Transverse colon (tissue), 4 donors: ENCODE results near the gene RPS10. TPM values are rescaled to one million over a fixed set of nuclear protein-coding genes. Genes with fewer than 3 reads are reported as not detected.

ENCODE experiments used
- DNase-seq: peaks from one replicate; pipeline ENCODE4 v3.0.0-alpha.2; 2019
- H3K27ac ChIP-seq, 4 donors: fragments of 200-600 bp; sonication (generic); 2 replicates each; pipeline ENCODE4 v1.5.1; 2016 to 2018; ENCODE audit warnings: inconsistent platforms in 4 of 4
- H3K27me3 ChIP-seq: fragments of 200-600 bp; sonication (generic); 2 replicates; pipeline ENCODE4 v1.5.1; 2017; ENCODE audit warnings: inconsistent platforms
- H3K36me3 ChIP-seq, 4 donors: fragments of 200-600 bp; sonication (generic); 2 replicates each; pipeline ENCODE4 v1.5.1; 2017 to 2019; ENCODE audit warnings: inconsistent platforms in 4 of 4
- H3K4me1 ChIP-seq, 4 donors: fragments of 200-600 bp; sonication (generic); 2 replicates each; pipeline ENCODE4 v1.5.1; 2017 to 2020; ENCODE audit warnings: inconsistent platforms in 4 of 4
- H3K4me3 ChIP-seq, 4 donors: fragments of 200-600 bp; sonication (generic); 1 replicate in 1 of 4; 2 replicates in 3 of 4; pipeline versions ENCODE4 v1.5.1 to v1.6.1; 2017 to 2019; ENCODE audit warnings: inconsistent platforms in 4 of 4
- H3K9me3 ChIP-seq, 2 donors: fragments of 200-600 bp; sonication (generic); 2 replicates each; pipeline ENCODE4 v1.5.1; 2017 to 2019; ENCODE audit warnings: inconsistent platforms in 2 of 2
- CTCF ChIP-seq, 5 experiments: fragments of 200-600 bp in 3 of 5; fragments of 450-650 bp in 2 of 5; sonication (generic) in 3 of 5; IDR thresholded peaks; 1 replicate in 2 of 5; 2 replicates in 3 of 5; pipeline ENCODE4 v1.5.1; 2016 to 2017; ENCODE audit warnings: antibody characterized with exemption in 5 of 5, inconsistent platforms in 3 of 5, mild to moderate bottlenecking in 2 of 5, moderate library complexity in 1 of 5
- EP300 ChIP-seq: sonication (generic); formaldehyde crosslinking; IDR thresholded peaks from one replicate; pipeline ENCODE4 v1.6.1; 2017; ENCODE audit warnings: antibody characterized with exemption, low read depth
- POLR2A ChIP-seq: fragments of 450-650 bp; IDR thresholded peaks from one replicate; pipeline ENCODE4 v1.6.1; 2016; ENCODE audit warnings: antibody characterized with exemption, mild to moderate bottlenecking, moderate library complexity
- POLR2AphosphoS5 ChIP-seq, 3 donors: sonication (generic); formaldehyde crosslinking; IDR thresholded peaks; one replicate each; pipeline ENCODE4 v1.6.1; 2016; ENCODE audit warnings: antibody characterized with exemption in 3 of 3
- WGBS, 2 donors: methylation state at CpG; one replicate each; pipeline ENCODE4 v1.1.5; 2018; ENCODE audit warnings: low coverage in 1 of 2; 5-methylcytosine and 5-hydroxymethylcytosine counted together
- in situ Hi-C, 4 donors: fragments of 200-750 bp; cut with MboI; loops; one replicate each; pipeline versions ENCODE4 v1.15.0 to v1.15.1; 2017; ENCODE audit warnings: low sequenced_read_pairs in 3 of 4, low pct_ligation_motif_present in 1 of 4, low pct_unique_long_range_greater_than_20kb in 1 of 4
- intact Hi-C: fragments of 100-400 bp; cut with DNase I; formaldehyde crosslinking; loops from one replicate; pipeline ENCODE4 v1.15.1; 2023; ENCODE audit warnings: low total_unique reads
- total RNA-seq, 4 donors: library from RNA; depleted of rRNA; stranded (reverse); fragments of >200 nt; gene quantifications; one replicate each; pipeline ENCODE4 v1.1.0, GENCODE V29; 2016

The RPS10 gene
- total RNA-seq, 4 donors from 2014 or later: 892 to 1,969 (median 1,491) TPM

DNA sequence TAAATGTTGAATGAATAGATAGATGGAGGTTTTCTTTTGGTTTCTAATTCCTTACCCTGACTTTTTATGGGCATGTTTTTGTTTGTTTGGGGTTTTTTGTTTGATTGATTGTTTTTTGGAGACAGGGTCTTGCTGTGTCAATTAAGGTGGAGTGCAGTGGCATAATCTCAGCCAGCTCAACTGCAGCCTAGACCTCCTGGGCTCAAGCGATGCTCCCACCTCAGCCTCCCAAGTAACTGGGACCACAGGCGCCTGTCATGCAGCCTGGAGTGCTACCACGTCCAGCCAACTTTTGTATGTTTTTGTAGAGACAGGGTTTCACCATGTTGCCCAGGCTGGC is 31.9 kb downstream of the RPS10 start:
- in situ Hi-C loops (loop anchor here in 1 of 4 donors (25.0 kb wide), 1 partner anchor 132 kb away; no protein-coding TSS in a partner anchor), intact Hi-C loops (loop anchor here (5.0 kb wide), 1 partner anchor 147 kb away; the partner anchor contains the start of gene SMIM29)
- Histone ChIP-seq H3K9me3 (peaks cover 0 to 4% of the 10 kb centered on the region in 2 donors), H3K4me1 (peaks cover 6 to 31% (median 23%) of the 10 kb centered on the region in 4 donors), H3K27ac (peak overlapping the region in 2 of 4 donors; percentile 88 to 93), H3K4me3 (no peak overlapping the region), H3K36me3 (no peaks in the 10 kb centered on the region), H3K27me3 (no peaks in the 10 kb centered on the region)
- TF ChIP-seq POLR2AphosphoS5 (IDR thresholded peaks at IDR 0.05) (no peak), CTCF (IDR thresholded peaks at IDR 0.05) (no peak), POLR2A (no peak), EP300 (no peak)
- no peak for DNase-seq
- WGBS, 2 donors: 83% methylated on average over 3 of the region's 3 CpGs; no CpG with 5 or more reads in 1 of the 2 donors

- DNase-seq: no peak
- TF ChIP-seq CTCF (IDR thresholded peaks at IDR 0.05) (no peak), POLR2AphosphoS5 (IDR thresholded peaks at IDR 0.05) (no peak), POLR2A (no peak), EP300 (no peak)
- intact Hi-C loops: loop anchor here (5.0 kb wide), 1 partner anchor 146 kb away; the partner anchor contains the start of gene SMIM29
Measured at GRCh38 chr6:34393191-34393965, 32.5 kb downstream of the RPS10 start.

DNA sequence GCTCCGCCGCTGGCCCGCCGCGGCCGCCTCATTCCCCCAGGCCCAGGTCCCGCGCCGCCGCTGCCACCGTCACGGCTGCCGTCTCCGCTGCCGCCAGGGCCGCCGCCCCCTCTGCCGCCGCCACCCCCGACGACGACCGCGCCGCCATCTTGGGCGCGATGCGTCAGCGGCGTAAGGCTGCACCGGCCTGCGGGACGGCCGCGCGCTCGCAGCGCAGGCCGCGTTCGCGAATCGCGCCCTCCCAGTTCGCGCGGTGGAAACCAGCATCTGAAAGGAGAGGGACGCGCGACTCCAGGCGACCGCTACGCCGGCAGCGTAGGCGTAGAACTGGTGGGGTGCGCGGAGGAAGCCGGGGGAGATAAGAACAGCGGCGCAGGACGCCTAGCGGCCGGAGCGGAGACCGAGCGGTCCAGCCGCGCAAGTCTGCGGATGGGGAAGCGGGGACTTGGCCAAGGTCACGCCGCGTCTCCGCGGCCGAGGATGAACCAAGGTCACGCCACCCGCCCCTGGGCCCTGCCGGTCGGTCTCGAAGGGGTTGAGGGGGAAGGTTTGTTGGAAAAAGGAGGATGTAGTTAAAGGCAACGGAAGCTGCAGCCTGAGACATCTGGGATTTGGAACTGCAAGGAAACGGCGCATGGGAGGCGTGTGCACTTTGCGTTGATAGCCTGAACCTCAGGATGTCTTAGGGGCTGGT is 33.2 kb downstream of the RPS10 start, which contains the start of gene NUDT3:
TSS of gene NUDT3 (minus strand) at position 173 of the 694 bp plus-strand sequence. CDS start 307 bp downstream, outside the sequence.
- Histone ChIP-seq H3K4me3 (peak within 1 kb of the TSS; percentile 32 to 82 (median 74)), H3K27ac (peak within 1 kb of the TSS; percentile 88 to 96 (median 93)), H3K4me1 (peaks cover 6 to 41% (median 23%) of the 10 kb centered on the region in 4 donors), H3K36me3 (no peaks in the 10 kb centered on the region), H3K27me3 (no peaks in the 10 kb centered on the region), H3K9me3 (peaks cover 0 to 4% of the 10 kb centered on the region in 2 donors)
- TF ChIP-seq POLR2AphosphoS5 (IDR thresholded peaks at IDR 0.05) (peak; percentile 48 to 70 (median 65)), EP300 (no peak), CTCF (IDR thresholded peaks at IDR 0.05) (peak; percentile 73 to 92 (median 77))
- intact Hi-C loops: loop anchor here (5.0 kb wide), 1 partner anchor 145 kb away; the partner anchor contains the start of gene SMIM29
- in situ Hi-C loops: loop anchor here in 1 of 4 donors (25.0 kb wide), 1 partner anchor 130 kb away; no protein-coding TSS in a partner anchor
- 0% methylated on average over 5 to 70 of the region's 87 CpGs for WGBS, 2 donors
- peak; percentile 95 for DNase-seq

More at GRCh38 chr6:34393191-34393965, 32.5 kb downstream of the RPS10 start:
- no peaks in the 10 kb centered on the region for H3K27me3 ChIP-seq
- WGBS, 2 donors: 25 to 28% methylated on average over 15 to 16 of the region's 16 CpGs
- in situ Hi-C loops: loop anchor here in 1 of 4 donors (25.0 kb wide), 1 partner anchor 131 kb away; no protein-coding TSS in a partner anchor
- H3K36me3 ChIP-seq: no peaks in the 10 kb centered on the region
- H3K9me3 ChIP-seq: peaks cover 0 to 4% of the 10 kb centered on the region in 2 donors
- peaks cover 6 to 37% (median 23%) of the 10 kb centered on the region in 4 donors for H3K4me1 ChIP-seq
- peak overlapping the region; percentile 88 to 96 (median 93) for H3K27ac ChIP-seq
- peak overlapping the region in 3 of 4 donors; percentile 67 to 82 (median 81) for H3K4me3 ChIP-seq
